Astrocyte of the spinal cord (primary cell): ENCODE measurements around the gene TMEM185B.

Experiments used
- DNase-seq: peaks from one replicate; pipeline ENCODE4 v3.0.0; 2011; ENCODE audit warnings: low read depth, low spot score
- H3K4me3 ChIP-seq: 2 replicates; pipeline ENCODE4 v1.5.1; 2011; ENCODE audit warnings: low read depth, mild to moderate bottlenecking, low read length, moderate library complexity
- in situ Hi-C: cut with HindIII; loops from 2 replicates; pipeline ENCODE4 v1.10.0; 2017; ENCODE audit warnings: low sequenced_read_pairs
- TF ChIP-seq, protein P1 (sequence below): IDR thresholded peaks from 2 replicates; pipeline ENCODE4 v1.5.1; 2012; ENCODE audit warnings: low read depth, mild to moderate bottlenecking, low read length, inconsistent platforms

The TMEM185B gene

DNA sequence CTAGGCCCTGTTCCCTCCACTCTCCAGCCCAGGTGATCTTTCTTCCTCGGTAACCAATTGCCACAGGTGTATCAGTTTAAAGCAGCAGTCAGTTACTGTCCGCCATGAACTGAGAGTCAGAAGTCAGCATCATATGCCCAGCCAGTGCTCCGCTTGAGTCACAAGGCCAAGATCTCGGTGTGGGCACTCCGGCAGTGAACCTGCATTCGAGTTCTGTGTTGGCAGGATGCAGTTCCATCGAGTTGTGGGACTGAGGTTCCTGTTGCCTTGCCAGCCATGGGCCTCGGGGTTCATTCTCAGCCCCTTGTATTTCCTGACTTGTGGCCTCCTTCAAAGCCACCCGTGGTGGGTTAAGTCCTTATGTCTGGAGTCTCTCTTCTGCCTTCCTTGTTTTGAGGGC is 3.1 kb upstream of the TMEM185B start:
- no peak for DNase-seq
- no peak overlapping the region for H3K4me3 ChIP-seq
- in situ Hi-C loops = no loop called here
- TF ChIP-seq, protein P1, sequence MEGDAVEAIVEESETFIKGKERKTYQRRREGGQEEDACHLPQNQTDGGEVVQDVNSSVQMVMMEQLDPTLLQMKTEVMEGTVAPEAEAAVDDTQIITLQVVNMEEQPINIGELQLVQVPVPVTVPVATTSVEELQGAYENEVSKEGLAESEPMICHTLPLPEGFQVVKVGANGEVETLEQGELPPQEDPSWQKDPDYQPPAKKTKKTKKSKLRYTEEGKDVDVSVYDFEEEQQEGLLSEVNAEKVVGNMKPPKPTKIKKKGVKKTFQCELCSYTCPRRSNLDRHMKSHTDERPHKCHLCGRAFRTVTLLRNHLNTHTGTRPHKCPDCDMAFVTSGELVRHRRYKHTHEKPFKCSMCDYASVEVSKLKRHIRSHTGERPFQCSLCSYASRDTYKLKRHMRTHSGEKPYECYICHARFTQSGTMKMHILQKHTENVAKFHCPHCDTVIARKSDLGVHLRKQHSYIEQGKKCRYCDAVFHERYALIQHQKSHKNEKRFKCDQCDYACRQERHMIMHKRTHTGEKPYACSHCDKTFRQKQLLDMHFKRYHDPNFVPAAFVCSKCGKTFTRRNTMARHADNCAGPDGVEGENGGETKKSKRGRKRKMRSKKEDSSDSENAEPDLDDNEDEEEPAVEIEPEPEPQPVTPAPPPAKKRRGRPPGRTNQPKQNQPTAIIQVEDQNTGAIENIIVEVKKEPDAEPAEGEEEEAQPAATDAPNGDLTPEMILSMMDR = no peak

DNA sequence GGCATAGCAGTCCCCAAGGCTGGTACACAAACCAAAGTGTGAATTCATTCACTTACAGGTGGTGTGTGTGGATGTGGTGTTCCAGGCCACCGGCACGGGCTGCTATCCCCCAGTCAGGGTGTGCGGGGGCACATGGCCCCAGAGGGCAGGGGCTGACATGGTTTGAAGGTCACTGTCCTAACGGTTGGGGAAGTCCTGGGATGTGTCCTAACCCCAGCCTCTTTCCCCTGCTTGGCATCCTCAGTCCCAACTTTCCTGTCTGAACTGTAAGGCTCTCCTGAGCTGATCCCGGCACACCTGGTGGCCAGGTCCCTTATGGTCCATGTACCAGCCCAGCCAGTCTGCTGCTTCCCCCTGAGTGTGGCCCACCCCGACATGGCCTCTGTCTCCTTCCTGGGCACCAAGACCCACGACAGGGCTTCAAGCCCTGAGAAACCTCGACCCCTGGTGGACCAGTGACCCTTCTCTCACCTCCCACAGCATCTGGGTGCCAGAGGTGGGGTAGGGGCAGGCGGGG is 2.4 kb upstream of the TMEM185B start:
- TF ChIP-seq, protein P1 = no peak
- H3K4me3 ChIP-seq = no peak overlapping the region
- DNase-seq = no peak
- in situ Hi-C loops = no loop called here

DNA sequence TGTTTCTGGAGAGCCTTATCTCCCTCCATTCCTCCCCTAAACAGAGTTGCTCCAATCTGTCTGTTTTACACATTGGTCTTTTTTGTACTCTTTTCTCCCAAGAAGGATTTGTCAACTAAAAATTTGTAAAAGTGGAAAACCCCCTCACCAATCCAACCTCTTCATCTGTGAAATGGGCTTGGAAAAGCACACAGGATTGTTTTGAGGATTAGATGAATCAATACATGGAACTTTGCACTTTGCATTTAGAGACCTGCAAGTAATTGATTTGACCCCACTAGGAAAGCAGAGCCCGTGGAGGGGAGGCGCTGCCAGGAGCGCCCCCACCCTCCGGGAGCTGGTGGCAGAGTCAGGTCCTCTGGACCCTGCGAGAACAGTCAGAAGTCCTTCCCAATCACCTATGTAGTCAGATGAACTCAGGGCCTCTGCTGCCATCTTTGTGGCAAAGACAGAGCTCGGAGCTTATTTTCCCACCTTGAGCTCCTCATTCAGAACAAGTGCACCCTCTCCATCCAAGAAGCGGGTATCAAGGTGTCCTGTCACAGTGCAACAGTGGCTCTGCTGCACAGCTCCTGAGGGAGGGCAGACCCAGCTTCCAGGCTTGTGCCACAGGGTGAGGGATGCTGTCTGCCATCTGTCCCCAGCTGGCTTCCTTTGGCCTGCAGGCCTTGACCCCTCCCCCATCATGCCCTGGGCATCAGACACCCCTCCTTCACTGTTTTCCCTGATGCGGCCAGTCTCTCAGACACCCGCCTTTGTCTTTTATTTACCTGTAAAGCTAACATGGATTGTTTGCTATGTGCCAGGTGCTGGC is 1.7 kb upstream of the TMEM185B start:
- DNase-seq = no peak
- H3K4me3 ChIP-seq = no peak overlapping the region
- in situ Hi-C loops = no loop called here
- TF ChIP-seq, protein P1 = no peak

DNA sequence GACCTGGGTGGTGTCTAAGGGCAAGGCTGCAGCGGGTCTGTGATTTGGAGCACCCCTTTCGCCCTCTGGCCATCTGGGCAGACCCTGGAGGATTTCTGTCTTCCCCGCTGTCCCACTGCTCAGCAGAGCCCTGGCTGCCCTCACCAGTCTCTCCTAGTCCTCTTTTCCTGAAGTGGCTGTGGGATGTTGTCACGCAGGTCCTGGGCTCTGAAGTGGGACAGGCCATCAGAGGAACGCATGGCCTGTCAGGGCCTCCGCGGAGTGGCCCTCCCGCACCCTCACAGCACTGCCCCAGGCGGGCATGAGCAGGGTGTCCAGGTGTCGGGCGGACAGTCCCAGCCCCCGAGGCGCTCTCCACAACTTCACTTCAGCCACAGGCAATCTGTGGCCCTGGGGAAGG is 1.1 kb upstream of the TMEM185B start:
- in situ Hi-C loops = no loop called here
- DNase-seq = no peak
- no peak overlapping the region for H3K4me3 ChIP-seq
- TF ChIP-seq, protein P1 = no peak

DNA sequence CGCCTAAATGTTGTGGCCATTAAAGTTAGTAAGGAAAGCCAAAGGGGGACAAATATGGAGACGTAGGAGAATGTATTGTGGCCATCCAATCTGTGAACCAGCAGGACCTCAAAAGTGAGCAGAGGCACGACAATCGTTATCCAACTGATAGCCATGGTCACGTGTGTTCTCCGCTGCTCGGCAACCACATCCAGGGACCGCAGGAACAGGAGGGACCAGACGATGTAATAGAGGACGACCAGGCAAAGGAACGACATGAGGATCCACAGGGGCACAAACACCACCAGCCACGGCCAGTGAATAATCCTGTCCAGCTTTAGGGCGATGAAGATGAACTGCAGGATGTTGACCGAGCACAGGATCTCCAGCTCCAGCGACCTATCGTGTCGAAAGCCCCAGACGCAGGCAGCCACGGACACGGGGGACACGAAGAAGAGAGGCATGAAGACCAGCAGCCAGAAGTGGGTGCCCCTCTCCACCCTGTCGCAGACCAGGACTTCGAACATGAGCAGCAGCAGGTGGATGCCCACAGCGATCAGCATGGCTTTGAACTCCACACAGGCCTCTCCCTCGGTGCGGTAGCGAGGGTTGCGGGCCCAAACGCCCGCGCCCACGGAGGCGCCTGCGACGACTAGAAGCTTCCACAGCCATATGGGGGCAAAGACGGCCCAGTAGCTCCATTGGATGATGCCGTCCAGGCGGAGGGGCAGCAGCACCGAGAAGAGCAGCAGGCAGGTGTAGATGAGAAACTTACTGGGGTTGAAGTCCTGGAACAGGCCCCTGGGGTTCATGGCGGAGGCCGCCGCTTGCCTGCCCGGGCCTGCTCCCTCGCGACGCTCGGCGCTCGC is 790 bp downstream of the TMEM185B start:
- no peak for DNase-seq

DNA sequence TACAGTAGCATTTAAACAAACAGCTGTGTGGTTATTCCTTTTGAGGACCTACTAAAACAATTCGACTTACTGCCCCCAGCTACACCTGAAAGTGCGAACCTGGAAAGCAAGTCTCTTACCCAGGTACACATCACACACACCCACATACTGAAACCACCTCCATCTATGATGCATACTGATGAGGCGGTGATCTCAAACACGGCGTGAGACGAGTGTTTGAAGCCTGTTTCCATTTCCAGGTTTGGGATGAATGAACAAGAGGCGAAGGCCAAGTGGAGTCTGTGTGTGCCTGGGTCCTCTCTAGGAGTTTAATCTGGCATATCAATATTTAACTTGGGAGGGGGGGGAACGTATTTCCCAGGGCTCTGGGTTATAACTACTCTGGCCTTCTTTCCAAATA is 1.6 kb downstream of the TMEM185B start:
- in situ Hi-C loops = no loop called here
- TF ChIP-seq, protein P1 = no peak
- H3K4me3 ChIP-seq = no peak overlapping the region
- DNase-seq = no peak

More for the DNA sequence above, 790 bp downstream of the TMEM185B start:
- peak overlapping the region; percentile 52 for H3K4me3 ChIP-seq
- TF ChIP-seq, protein P1 = no peak
- in situ Hi-C loops = no loop called here
